ENCODE data around the gene CNNM3. TPM values are rescaled to one million over a fixed set of nuclear protein-coding genes. Genes with fewer than 3 reads are reported as not detected.

CNNM3 gene
- total RNA-seq, 1 donor from 2014 or later, result 13.5 TPM

DNA sequence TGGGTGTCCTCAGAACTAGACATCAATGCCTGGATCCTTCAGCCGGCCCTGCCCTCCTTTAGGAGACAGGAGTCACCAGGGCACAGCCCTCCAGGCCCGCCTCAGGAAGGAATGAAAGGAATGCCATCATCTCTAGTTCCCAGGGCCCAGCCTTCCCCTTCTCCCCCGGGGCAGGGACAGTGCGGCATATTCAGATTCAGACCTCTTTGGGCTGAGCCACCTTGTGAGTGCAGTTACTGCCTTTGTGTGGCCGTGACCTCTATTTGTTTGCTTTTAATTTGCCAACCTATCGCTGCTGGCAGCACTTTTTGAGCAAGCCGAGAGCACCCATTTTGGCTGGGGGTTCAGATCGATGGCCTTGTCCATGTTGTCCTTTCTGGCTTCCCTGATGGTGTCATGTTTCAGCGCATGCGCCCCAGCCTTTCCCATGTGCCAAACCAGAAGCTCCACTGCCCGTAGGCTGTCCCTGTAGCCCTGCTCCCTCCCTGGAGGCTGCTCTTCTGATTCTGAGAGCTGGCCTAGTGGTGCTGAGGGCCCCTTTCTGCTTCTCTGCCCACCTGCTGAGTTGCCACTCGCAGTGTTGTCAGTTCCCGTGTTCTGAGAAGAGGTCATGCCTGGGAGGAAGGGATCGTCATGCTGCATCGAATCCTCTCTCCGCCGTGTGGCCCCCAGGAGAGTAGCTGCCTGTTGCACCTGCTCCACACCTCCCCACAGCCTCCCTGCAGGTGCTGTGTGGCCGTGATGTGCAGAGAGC lies 16.9 kb downstream of the CNNM3 start:
- intact Hi-C loops (cut with DNase I), result no loop called here
- DNase-seq (peak; percentile 75), ATAC-seq (ENCODE audit: poor library complexity) (peak; percentile 84)

DNA sequence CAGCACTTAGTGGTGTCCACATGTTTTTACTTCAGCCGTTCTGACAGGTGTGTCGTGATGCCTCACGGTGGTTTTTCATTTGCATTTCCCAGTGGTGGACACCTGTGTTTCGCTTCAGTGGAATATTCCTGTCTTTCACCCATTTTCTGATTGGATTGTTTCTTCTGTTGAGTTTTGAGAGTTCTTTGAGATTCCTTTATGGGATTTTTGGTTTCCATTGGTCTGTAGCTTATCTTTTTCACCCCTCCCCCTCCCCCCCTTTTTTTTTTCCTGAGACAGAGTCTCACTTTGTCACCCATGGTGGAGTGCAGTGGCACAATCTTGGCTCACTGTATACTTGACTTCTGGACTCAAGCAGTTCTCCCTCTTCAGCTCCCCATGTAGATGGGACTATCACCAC lies 19.8 kb downstream of the CNNM3 start:
- intact Hi-C loops (cut with DNase I), result no loop called here
- DNase-seq (no peak), ATAC-seq (ENCODE audit: poor library complexity) (no peak)

DNA sequence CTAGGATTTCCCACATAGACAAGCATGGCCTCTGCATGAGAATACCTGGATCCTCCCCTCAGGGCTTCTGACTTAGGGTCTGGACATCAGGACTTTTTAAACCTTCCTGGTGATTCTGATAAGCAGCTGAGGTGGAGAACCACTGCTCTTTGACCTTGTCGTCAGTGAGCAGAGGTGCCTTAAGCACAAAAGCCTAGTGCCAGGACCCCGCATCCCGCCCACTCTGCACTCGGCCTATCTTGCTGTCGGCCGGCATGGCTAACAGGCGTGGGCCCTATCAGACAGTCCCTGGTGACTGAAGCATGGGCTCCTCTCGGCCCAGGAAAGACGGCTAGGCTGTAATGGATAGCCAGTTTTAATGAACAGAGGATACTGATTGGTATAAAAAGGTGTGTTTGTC lies 21.5 kb downstream of the CNNM3 start:
- no peak for DNase-seq
- no peak for ATAC-seq (ENCODE audit: poor library complexity)
- intact Hi-C loops (cut with DNase I), result no loop called here

DNA sequence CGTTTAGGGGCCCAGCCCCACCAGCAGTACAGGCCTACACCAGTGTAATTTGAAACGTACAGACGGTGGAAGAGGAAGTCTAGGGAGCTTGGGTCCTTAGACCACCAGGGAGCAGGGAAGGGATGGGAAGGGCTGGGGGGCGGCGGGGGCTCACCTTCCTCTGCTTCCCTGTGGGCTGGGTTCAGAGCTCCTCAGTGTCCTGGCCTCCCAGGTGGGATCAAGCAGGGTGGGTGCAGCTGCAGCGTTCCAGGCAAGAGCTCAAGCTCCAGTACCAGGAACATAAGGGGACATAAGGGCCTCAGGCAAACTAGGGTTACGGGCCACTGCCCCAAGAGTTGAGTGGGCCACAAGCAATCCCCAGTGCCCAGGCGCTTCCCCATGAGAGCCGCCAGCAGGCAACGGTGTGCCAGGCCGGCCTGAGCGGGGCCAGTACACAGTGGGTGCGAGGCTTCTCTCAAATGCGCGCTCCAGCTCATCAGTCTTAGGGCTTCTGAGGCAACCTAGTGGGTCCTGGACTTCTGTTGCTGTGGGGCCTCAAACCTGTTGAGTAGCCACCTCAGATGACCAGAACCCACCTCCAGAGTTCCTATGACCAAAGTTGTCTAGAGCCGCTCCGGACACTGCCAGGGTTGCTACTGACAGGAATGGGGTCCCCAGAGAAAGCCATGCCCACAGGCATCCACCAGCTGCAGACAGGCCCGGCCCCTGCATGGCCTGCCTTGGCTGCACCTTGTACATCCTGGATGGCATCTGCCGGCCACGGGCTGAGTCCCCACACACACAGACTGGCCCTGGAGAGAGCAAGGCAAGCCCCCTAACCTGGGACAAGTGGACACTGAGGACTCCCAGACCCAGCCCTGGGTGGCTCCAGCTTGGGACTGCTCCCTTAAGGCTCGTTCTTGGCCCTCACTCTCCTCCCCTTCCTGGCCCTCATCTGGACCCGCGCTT lies 22.6 kb downstream of the CNNM3 start:
- ATAC-seq (ENCODE audit: poor library complexity), result no peak
- intact Hi-C loops (cut with DNase I), result no loop called here

DNA sequence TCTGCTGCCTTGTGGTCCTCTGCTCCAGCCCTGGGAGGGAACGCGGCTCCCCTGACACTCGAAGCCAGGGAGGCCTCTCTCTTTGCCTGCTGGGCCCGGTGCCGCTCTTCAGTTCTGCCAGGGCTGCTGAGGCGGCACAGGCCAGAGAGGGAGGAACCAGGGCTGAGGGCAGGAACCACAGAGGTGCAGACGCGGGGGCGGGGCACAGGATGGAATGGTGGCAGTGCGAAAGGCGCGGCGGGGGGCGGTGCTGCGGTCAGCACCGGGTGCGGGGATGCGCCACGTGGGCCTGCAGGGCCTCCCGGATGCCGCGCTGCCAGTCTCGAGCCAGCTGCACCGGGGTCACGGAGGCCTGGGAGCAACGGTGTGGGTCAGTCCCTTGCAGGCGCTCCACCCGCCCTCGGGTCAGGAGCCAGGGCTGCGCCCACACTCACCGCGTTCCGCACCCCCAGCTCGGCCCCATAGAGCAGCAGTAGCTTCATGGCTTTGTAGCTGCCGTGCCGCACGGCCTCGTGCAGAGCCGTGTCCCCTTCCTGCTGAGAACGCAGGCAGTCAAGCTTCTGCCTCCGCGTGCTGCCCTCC lies 23.3 kb downstream of the CNNM3 start:
- peak; percentile 73 for DNase-seq
- intact Hi-C loops (cut with DNase I), result no loop called here
- ATAC-seq (ENCODE audit: poor library complexity), result peak; percentile 8

More for the DNA sequence above, 22.6 kb downstream of the CNNM3 start:
- no peak for DNase-seq

DNA sequence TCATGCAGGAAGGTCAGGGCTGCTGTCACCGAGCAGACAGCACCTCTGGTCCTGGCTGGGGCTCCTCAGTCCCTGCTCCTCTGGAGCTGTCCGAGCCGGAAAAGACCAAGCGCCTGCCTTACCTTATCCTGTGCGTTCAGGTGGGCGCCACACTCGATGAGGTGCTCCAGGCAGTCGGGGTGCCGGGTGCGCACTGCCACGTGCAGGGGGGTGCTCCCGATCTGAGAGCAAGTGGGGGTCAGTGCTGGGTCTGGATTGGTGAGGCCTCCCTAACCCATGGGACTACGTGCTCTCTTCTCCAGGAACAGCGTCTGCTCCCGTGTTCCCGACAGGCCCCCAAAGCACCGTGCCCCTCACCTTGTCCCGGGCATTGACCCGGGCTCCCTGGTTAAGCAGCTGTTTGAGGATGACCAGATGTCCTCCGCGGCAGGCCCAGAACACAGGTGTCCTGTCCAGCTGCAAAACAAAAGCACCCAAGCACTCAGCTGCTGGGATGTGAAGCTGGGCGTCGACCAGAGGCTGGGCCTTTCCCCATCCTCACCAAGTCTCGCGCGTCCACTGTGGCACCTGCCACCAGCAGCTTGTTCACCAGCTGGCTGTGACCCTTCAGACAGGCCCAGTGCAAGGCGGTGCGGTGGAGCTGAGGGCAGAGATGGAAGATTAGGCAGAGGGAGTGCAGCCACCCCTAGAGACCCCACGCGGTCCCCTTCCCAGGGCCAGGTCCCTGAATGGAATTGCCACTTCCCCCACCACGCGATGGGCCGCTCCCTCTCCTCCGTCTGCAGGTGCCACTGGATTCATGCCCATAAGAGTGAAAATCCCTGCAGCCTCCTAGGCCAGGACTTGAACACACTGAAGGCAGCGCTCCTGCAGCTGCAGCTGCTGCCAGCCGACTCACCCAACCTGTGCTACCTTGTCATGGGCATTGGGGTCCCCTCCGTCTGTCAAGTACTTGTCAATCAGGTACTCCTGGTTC lies 24.1 kb downstream of the CNNM3 start:
- ATAC-seq (ENCODE audit: poor library complexity) (no peak), DNase-seq (no peak)
- intact Hi-C loops (cut with DNase I), result no loop called here

DNA sequence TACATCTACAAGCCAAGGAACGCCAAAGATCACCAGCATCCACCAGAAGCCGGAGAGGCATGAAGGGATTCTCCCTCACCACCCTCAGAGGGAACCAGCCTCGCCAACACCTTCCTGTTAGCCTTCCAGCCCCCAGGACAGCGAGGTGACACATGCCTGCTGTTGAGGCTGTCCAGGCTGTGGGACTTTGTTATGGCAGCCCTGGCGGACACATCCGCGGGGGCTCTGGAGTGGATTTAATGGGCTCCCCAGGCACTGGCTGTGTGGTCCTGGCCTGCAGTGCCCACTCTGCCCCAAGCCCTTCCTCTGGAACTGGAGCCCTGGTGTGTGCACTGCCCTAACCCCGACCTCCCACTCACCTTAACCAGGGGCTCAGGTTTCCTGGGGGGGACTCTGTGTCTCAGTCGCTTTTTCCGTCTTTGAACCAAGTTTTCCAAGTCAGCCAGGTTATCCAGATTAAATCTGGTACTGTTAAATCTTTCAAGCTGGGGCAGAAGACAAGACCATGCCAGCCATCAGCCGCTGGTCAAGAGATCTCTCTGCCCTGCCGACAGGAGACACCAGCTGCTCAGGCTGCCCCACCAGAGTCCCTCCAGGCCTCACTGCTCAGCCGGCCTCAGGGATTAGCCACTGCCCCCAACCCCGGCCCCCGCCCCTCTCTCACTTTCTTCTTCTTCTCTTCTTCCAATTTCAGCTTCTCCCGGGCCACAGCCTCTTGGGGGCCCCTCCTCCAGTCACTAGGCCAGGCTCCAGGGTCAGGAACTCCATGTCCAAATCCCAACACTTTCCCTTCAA lies 25.8 kb downstream of the CNNM3 start:
- ATAC-seq (ENCODE audit: poor library complexity) (peak; percentile 11), DNase-seq (no peak)
- intact Hi-C loops (cut with DNase I), result no loop called here

DNA sequence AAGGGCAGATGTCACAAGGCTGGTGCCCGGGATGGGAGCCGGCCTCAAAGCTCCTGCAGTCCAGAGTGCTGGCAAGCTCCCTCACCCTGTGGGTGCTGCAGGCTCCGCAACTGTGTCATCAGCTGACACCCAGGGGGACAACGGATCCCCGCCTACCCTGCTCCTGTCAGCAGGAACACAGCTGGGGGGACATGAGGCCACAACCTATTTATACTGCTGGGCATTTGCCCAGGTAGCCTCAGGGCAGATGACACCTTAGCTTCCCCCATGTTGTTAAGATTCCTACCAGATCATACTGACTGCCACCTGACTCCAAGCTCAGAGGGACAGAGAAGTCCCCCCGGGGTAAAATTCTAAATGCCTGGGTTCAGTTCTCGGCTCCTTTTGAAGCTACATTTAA lies 26.5 kb downstream of the CNNM3 start:
- DNase-seq (peak; percentile 79), ATAC-seq (ENCODE audit: poor library complexity) (peak; percentile 83)
- intact Hi-C loops (cut with DNase I), result no loop called here

DNA sequence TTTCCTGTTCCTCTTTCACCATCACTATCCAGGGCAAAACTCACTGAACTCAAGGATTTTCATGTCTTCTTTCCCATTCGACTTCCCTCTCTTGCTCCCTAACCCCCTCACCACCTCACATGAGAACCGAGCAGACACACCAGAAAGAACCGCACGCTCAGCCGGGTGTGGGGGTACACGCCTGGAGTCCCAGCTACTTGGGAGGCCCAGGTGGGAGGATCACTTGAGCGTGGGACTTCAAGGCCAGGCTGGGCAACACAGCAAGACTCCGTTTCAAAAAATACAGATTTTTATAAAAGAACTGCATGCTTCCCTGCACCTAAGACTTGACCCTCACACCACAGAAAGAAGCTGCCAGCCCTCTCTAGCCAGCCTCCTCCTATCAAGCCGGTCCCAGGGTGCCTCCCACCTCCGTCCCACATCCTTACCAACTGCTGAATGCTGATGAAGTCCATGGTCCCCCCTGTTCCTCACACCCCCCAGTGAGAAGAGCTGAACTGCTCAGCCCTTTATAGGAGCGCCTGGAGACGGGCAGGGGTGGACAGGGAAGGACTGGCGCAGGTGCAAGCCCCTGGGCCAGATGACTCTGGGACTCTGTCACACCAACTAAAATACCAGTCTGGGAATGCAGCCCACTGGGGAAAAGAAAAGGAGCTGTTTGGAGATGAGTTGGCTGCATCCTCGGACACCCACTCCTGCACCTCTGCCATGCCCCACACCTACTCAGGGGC lies 27.6 kb downstream of the CNNM3 start, which contains the start of gene ANKRD23:
ANKRD23 (minus strand) TSS at position 484 of the 731 bp plus-strand sequence; CDS start at position 455, 29 bp downstream.
- intact Hi-C loops (cut with DNase I), result no loop called here
- ATAC-seq (ENCODE audit: poor library complexity) (peak; percentile 38), DNase-seq (no peak)

DNA sequence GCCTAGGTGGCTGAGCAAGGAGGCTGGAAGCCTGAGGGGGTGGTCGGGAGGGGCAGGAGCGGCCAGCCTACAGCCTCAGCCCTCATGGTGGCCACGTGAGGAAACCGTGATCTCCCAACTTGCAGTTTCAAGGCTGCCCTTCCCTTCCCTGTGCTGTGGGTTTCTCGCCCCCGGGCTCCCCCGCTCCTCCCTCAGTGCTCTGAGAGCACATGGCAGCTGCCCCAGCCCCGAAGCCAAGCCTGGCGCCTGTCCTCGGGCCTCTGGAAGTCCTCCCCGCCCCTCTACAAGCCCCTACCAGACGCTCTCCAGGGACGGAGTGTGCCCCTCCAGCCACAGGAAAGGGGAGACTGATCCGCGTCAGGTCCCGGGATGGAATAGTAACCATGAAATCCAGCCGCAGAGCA lies 28.3 kb downstream of the CNNM3 start:
- DNase-seq (no peak), ATAC-seq (ENCODE audit: poor library complexity) (no peak)
- intact Hi-C loops (cut with DNase I), result no loop called here

DNA sequence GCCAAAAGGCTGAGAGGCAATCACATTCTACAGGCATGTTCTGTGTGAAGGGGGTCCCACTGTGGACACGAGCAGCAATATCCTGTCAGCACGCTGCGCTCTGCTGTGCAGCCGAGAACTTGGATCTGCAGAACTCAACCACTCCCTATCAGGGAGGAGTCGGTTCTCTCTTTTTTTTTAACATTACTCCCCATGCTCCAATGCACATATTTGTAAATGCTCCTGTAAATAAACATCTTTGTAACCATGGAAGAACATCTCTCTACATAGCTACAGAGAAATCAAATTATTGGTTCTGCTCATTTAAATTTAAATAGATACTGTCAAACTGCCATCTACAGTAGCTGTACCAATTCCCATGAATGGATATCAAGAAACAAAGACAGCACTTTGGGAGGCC lies 30.8 kb downstream of the CNNM3 start:
- ATAC-seq (ENCODE audit: poor library complexity) (no peak), DNase-seq (no peak)
- intact Hi-C loops (cut with DNase I), result no loop called here

DNA sequence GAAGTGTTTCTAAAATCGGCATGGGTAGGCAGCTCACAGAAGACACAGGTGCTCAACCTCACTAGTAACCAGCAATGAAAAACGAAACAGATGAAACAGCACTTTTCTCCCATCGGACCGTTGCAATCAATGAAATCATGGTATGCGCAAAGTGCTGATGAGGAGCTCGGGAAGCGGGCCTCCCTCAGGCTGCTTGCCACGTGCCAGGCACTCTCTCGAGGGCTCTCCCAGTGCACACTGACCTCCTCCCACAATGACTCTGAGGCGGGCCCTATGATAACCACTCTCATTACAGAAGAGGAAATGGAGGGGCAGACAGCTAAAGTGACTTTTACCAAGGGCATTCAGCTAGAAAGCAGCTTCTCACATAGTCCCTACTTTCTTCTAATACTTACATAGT lies 31.5 kb downstream of the CNNM3 start:
- intact Hi-C loops (cut with DNase I), result no loop called here
- DNase-seq (no peak), ATAC-seq (ENCODE audit: poor library complexity) (no peak)

DNA sequence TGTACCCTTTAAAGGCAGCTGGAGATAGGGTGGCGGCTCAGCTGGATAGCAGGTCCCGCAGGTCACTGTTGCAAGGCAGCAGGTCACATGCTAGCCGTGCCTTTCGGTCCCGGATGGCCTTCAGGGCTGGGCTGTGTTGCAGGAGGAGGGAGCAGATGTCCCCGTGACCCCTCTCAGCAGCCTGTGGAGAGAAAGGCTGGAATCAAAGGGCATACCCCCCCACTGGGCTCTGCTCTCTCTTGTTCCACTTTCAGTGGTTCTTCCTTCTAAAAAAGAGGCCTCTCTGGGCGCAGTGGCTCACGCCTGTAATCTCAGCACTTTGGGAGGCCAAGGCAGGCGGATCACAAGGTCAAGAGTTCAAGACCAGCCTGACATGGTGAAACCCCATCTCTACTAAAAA lies 32.2 kb downstream of the CNNM3 start:
- ATAC-seq (ENCODE audit: poor library complexity), result peak; percentile 24
- intact Hi-C loops (cut with DNase I), result no loop called here
- no peak for DNase-seq

DNA sequence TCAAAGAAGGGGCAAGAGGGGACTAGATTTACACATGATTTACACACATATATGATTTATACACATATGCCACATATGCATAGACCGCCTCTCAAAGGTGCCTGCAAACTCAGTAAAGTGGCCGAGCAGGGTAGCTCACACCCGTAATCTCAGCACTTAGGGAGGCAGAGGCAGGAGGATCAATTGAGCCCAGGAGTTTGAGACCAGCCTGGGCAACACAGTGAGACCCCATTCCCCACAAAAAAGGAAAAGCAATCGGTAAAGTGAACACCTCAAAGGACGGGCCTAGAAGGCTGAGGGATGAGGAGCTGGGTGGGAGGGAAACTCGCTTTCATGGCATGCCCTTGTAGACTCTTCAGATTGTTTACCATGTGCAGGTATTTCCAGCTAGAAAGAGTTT lies 36.6 kb downstream of the CNNM3 start:
- ATAC-seq (ENCODE audit: poor library complexity) (no peak), DNase-seq (no peak)
- intact Hi-C loops (cut with DNase I), result no loop called here

DNA sequence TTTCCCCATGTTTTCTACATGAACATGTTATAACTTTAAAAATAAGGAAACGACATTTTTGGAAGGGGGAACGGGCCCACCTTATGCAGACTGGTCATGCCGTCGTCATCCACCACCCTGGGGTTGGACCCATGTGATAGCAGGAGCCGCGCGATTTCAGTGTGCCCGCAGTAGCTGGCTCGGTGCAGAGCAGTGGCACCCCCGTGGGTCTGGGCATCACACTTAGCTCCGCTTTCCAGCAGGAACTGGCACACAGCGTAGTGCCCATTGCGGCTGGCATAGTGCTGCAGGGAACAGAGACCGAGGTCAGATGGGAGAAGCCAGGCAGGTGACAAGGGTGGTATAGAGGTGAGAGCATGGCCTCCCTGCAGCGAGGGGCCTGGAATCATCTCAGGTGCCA lies 37.3 kb downstream of the CNNM3 start:
- no peak for DNase-seq
- intact Hi-C loops (cut with DNase I), result no loop called here

DNA sequence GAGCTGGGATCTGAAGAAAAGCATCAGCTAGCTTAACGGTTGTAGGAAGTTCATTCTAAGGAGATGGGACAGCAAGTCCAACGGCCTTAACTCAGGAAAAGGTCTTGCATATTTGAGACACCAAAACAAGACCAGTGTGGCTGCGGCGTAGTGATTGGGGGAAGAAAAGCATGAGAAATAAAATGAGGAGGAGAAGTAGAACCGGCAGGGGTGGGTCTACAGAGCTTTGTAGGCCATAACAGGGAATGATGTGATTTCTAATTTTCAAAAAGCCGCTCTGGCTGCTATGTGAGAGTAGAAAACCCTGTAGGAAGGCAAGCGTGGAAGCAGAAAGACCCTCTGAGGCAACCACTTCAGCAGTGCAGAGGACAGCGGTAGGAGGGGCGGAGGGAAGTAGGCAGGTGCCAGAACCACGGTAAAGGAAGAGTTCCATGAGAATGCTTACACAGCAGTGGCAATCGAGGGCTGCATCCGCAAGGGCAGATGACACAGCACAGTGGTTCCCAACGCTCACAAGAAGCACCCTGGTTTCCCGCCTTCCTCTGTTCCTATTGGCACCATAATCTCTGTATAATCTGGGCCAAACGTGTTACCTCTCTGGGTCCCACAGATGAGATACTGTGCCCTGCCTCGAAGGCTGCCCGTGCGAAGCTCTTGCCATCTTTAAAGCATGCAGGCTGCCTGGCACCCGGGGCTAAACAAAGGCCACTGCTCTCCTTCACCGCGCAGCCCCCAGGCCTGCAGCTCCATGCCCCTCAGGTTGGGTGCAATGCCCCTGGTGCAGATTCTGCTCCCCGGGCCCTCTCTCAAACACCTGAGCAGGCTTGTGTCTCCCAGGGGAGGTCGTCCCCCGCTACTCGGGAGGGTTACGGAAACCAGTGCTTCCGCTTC lies 41.0 kb downstream of the CNNM3 start:
- peak; percentile 2 for ATAC-seq (ENCODE audit: poor library complexity)
- DNase-seq, result no peak
- intact Hi-C loops (cut with DNase I), result no loop called here

More for the DNA sequence above, 37.3 kb downstream of the CNNM3 start:
- ATAC-seq (ENCODE audit: poor library complexity), result no peak
